ENCODE measurements around the gene CNTN5.

Gene CNTN5

DNA sequence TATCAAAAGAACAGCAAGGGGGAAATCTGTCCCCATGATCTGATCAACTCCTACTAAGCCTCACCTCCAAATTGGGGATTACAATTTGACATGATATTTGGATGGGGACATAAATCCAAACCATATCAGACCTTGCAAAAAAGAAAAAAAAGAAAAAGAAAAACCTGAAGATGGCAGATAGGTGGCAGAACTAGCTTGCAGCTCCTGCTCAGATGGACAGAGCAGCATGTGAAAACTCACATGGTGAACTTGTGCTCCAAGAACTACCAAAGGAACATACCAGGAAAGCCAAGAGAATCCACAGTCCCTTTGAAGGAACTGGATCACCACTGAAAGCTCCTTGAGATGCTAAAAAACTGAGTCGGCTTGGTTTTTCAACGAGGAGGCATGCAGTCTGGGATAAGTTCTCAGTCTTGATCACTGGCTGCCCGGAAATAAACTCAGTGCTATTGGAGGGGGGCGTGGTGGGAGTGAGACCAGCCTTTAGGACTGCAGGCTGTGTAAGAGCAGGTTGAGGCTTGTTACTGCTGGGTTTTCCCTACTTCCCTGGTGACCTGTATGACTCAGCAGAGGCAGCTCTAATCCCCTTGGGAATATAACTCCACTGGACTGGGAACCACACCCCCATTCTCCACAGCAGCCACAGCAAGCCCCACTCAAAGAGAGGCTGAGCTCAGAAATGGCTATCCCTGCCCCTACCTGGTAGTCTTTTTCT is 1308.0 kb downstream of the CNTN5 start:
- no peak for DNase-seq (ENCODE audit: low read depth)

DNA sequence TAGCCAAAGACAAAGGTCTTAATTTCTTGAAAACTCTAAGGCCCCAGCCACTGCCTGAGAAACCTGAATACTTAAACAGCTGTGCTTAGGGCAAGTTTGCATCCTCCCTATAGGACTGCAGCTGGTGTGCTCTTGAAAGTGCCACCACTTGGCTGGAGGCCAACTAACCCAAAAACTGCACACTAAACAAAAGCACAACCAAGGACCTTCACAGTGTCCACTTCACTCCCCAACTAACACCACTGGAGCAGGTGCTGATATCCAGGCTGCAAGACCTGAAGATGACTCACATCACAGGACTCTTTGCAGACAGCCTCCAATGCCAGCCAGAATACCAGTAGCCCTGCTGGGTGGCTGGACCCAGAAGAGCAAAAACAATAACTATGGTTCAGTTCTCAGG is 1308.6 kb downstream of the CNTN5 start:
- DNase-seq (ENCODE audit: low read depth) = no peak

DNA sequence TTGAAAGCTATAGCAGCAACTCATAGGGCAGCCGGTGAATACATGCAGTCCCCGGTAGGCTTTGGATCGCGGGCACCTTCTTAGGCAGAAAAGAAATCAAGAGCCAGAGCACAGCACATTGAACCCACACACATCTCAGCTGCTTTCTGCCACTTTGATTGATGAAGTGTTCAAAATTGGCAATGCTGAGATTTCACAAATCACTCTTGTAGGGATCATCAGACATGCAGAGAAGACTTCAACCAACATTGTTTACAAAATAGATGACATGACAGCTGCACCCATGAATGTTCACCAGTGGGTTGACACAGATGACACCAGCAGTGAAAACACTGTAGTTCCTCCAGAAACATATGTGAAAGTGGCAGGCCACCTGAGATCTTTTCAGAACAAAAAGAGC is 1316.1 kb downstream of the CNTN5 start:
- DNase-seq (ENCODE audit: low read depth) = no peak

DNA sequence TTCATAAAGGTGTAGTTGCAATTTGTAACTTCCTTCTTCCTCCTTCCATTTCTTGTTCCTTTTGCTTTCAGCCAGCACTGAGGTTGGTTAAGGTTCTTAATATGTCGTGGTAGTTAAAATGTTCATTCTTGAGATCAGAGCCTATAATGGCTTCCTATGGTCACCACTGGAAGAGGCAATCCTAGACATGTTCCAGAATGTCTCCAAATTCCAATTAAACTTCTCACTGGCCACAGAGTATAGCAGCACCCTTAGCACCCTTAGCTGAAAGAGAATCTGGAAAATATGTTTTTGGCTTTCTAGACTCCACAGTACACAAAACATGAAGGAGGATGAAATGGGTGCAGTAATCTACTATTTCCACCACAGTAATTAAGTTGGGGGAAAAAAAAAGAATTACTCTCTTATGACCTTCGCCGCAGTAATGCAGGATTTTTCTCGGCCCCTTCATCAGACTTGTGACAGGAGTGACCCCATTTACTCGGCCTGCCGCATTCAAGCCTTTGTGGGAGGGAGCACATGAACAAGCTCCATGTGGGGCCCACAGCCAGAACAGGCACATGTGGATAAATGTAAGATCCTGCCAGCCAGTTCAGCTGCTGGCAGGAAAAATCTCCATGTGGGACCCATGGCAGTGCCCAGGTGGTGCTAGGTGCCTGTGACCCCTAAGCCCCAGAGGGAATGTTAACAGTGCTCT is 1317.5 kb downstream of the CNTN5 start:
- DNase-seq (ENCODE audit: low read depth) = no peak

DNA sequence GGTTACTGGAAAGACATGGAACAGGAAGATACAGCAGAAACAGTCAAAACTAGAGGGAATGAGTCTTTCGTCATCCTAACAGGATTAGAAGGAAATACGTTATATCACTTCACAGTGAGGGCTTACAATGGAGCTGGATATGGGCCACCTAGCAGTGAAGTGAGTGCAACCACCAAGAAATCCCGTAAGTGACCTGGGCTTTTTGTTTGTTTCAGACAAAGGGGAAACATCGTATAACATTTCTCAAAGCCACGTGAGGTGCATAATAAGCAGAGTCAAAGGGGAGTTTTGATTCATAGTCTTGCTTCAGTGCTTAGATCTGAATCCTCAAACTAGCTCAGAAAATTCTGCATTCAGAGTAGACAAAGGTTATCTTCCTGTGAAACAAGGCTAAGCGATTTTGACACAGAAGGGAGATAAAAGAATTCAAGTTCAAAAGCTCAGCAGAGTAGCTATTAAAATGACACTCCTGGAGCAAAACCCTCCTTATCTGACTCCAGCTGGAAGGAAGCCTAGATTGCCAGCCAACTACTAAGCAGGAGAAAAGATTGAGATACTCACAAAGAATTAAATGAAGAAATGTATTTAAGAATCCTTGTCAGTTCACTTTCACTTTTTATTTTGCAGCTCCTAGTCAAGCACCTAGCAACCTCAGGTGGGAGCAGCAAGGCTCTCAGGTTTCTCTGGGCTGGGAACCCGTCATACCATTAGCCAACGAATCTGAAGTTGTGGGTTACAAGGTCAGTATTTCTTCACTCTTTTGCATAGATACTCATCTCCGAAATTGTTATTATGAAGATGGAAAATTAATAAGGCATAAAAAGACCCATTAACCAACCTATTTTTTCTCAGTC is 1319.9 kb downstream of the CNTN5 start:
- no peak for DNase-seq (ENCODE audit: low read depth)

DNA sequence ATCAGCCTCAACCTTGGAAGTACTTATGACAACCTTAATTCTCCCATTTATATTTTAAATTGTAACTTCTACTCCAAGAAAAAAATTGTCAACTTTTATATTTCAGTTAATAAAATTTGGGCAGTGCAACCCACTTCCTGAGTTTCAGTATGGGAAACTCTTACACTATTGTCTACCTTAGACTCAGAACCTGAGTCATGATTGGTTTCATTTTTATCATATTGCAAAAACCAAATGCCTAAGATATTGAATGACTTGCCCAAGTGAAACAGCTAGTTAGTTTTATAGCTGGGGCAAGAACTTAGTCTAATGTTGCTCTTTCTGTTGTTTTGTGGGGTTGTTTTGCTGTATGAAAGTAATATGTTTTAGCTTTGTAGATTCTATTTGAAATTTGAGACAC is 1332.3 kb downstream of the CNTN5 start:
- DNase-seq (ENCODE audit: low read depth) = no peak

DNA sequence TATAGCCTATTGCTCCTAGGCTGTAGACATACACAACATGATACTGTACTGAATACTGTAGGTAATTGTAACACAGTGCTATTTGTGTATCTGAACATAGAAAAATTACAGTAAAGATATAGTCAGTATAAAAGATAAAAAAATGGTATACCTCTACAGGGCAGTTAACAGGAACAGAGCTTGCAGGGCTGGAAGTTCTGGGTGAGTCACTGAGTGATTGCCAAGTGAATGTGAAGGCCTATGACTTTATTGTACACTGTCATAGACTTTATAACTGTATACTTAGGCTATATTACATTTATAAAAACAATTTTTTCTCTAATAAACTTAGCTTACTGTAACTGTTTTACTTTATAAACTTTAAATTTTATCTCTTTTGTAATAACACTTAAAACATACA is 1334.0 kb downstream of the CNTN5 start:
- no peak for DNase-seq (ENCODE audit: low read depth)

DNA sequence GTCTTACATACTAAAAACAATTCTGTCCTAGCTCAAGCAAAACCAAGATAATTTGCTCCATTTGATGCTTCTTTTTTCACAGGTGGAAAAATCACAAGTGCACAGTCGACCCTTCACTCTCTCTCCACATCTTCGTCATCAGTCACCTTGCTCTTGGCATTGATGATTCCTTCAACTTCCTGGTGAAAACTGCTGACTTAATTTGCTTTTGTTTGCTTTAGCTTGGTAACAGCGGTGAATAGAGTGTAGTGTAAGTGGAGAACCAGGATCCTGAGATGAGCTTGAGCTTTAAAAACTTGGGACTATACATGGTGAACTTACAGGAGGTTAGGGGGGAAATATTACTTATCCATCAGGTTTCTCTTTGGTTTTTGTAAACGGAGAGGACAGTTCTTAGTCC is 1335.3 kb downstream of the CNTN5 start:
- DNase-seq (ENCODE audit: low read depth) = no peak

DNA sequence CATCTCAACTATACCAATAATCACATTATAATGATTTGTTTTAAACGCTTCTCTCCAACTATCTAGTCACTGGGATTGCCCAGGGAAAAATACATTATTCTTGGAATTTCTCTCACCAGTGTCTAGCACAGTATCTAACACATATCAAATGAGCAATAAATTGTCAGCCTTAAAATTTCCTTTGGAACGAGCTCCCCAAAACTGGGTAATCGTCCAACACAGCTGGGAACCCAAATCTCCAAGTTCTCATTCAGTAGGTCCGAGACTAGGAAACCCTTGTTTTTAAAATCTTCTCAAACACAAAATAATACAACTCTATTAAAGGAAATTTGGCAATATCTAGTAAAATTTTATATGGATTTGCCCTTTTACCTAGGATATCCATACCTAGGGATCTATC is 1338.5 kb downstream of the CNTN5 start:
- DNase-seq (ENCODE audit: low read depth) = no peak

DNA sequence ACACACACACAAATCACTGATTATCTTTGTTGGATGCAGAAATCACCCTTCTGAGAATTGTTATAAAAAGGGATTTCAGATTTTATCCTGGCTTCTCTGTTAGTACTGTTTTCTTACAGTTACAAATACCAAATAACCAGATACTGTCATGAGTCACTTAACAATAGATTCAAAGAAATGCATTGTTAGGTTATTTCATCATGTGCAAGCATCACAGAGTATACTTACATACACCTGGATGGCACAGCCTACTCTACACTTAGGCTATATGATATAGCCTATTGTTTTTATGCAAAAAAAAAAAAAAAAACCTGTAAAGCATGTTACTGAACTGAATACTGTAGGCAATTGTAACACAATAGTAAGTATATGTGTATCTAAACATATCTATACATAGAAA is 1347.1 kb downstream of the CNTN5 start:
- DNase-seq (ENCODE audit: low read depth) = no peak

DNA sequence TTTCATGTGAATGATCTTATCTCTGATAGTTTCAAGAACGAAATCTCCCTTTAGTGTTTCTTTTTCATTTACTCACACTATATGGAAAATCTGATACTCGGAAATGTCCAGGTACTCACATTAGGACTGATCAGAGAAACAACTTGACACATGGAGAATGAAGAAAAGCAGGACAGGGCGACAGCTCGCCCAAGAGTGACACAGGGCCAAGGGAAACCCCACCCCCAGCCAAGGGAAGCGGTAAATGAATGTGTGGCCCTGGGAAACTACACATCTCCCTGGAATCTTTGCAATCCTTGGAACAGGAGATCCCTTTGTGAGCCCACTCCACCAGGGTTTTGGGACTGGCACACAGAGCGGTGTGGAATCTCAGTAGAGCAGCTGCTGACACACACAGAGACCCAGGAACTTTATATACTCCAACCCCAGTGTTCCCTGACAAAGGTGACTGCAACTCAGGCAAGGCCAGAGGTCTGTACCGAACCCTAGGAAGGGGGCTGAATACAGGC is 1362.7 kb downstream of the CNTN5 start:
- DNase-seq (ENCODE audit: low read depth) = no peak

DNA sequence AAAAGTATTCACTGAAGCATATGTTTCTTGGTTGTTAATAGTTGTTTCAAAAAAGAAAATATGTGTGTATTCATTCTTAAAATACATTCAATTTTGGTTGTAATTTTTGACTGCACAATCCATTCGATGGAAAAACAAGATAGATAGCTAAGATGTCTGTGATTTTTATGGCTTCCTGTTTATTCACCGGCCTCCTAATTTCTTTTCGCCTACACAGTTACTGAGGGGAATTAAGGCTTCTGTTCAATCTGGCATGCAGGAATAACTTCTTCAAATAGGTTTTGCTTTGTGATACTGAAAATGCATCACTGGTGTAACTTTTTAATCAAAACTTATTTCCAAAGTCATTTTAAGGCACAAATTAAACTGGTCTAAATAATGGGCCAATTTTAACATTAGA is 1375.5 kb downstream of the CNTN5 start:
- no peak for DNase-seq (ENCODE audit: low read depth)

DNA sequence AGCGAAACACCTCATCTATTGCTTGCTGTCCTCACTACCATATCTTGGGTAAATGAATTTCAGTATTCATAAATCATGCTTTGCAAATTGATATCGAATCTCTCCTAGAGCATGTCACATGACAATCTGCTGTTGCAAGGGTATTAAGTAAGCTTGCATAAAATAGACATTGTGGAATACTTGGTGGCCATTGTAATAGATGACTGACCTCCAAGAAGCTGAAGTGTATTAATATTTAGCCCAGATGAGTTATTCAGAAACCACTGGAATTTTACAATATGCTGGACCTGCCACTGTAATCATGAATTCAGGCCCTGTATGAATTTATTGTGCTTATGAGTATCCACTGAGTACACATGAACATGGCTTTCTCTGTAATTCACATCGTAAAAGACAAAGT is 1376.7 kb downstream of the CNTN5 start:
- no peak for DNase-seq (ENCODE audit: low read depth)

DNA sequence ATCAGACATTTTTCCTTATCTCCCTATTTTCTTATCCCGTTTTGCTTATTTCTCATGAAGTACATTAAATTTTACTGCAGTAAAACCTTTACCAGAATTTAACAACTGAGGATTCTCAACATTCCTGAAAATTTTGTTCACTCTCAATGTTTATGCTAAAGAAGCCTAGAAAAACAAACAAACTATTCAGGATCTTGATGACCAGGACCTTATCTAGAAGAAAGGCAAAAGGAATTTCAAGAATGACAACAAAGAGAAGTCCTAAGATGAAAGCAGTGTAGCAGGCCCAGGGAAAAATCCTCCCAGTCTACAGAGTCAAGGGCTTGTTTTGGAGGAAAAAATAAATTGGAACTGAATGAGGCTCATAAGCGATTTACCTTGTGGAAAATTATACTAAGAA is 1383.1 kb downstream of the CNTN5 start:
- no peak for DNase-seq (ENCODE audit: low read depth)

DNA sequence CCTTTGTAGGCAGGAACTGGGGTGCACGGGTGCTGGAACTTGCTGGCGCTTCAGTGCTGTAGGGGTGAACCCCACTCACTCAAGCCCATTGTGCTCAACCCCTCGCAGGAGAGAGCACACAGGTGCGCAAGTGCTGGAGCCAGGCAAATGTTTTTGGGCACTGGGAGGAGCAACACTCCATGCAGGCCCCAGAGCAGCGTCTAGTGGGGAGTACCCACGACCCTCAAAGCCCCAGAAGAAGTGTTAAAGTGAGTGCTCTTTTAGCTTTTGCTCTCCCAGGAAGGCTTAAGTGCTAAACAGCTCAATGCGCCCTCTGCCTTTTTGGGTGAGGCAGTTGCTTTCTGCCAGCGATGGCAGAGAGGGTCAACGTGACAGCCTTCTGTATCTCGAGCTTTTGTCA is 1384.2 kb downstream of the CNTN5 start:
- no peak for DNase-seq (ENCODE audit: low read depth)
